Hepatocyte (in vitro differentiated cells): ENCODE measurements around the gene LRBA. TPM values are rescaled to one million over a fixed set of nuclear protein-coding genes. Genes with fewer than 3 reads are reported as not detected.

ENCODE experiments used
- DNase-seq: peaks from one replicate; pipeline ENCODE4 v3.0.0-alpha.2; 2016; ENCODE audit warnings: low spot score
- H2AFZ ChIP-seq: fragments of 200-600 bp; sonication (generic); 2 replicates; pipeline ENCODE4 v1.6.0; 2016; ENCODE audit warnings: antibody characterized with exemption, mild to moderate bottlenecking
- H3K27ac ChIP-seq: fragments of 200-600 bp; sonication (generic); 2 replicates; pipeline ENCODE4 v1.5.1; 2016; ENCODE audit warnings: mild to moderate bottlenecking
- H3K27me3 ChIP-seq: fragments of 200-600 bp; sonication (generic); 2 replicates; pipeline ENCODE4 v1.6.1; 2016
- H3K36me3 ChIP-seq: fragments of 200-600 bp; sonication (generic); replicated peaks from 2 replicates; pipeline ENCODE4 v1.5.1; 2016; ENCODE audit warnings: low read depth; ENCODE audit not compliant: insufficient read depth
- H3K4me1 ChIP-seq: fragments of 200-600 bp; sonication (generic); 2 replicates; pipeline ENCODE4 v1.5.1; 2016; ENCODE audit warnings: mild to moderate bottlenecking, moderate library complexity; ENCODE audit not compliant: insufficient read depth
- H3K4me2 ChIP-seq: fragments of 200-600 bp; sonication (generic); 2 replicates; pipeline ENCODE4 v1.6.0; 2016
- H3K4me3 ChIP-seq: fragments of 200-600 bp; sonication (generic); 2 replicates; pipeline ENCODE4 v1.5.1; 2016; ENCODE audit warnings: mild to moderate bottlenecking
- H3K79me2 ChIP-seq: fragments of 200-600 bp; sonication (generic); 2 replicates; pipeline ENCODE4 v1.6.0; 2017; ENCODE audit warnings: mild to moderate bottlenecking
- H3K9me2 ChIP-seq: fragments of 200-600 bp; sonication (generic); replicated peaks from 2 replicates; pipeline ENCODE4 v1.6.0; 2017; ENCODE audit warnings: mild to moderate bottlenecking; ENCODE audit not compliant: insufficient read depth
- H3K9me3 ChIP-seq: fragments of 200-600 bp; sonication (generic); 2 replicates; pipeline ENCODE4 v1.5.1; 2016; ENCODE audit warnings: low read depth, mild to moderate bottlenecking
- H4K20me1 ChIP-seq: fragments of 200-600 bp; sonication (generic); 2 replicates; pipeline ENCODE4 v1.6.0; 2016; ENCODE audit warnings: mild to moderate bottlenecking; ENCODE audit not compliant: insufficient read depth, poor library complexity, severe bottlenecking
- EZH2 ChIP-seq: fragments of 200-600 bp; sonication (generic); IDR thresholded peaks from 2 replicates; pipeline ENCODE4 v1.6.1; 2016; ENCODE audit warnings: antibody characterized with exemption, mild to moderate bottlenecking, borderline replicate concordance
- EZH2phosphoT487 ChIP-seq: fragments of 200-600 bp; sonication (generic); IDR thresholded peaks from one replicate; pipeline ENCODE4 v1.6.1; 2018; ENCODE audit warnings: antibody characterized with exemption, mild to moderate bottlenecking, low read depth, moderate library complexity; ENCODE audit not compliant: unreplicated experiment, severe bottlenecking
- WGBS: methylation state at CpG from one replicate; pipeline ENCODE4 v1.1.6; 2016; ENCODE audit warnings: low lambda C conversion rate; ENCODE audit errors: missing lambda C conversion rate; 5-methylcytosine and 5-hydroxymethylcytosine counted together
- polyA plus RNA-seq: library from polyadenylated mRNA; unstranded; fragments of >200 nt; fragmentation: Nextera tagmentation; extraction: Ambion mirVana; gene quantifications from 2 replicates; pipeline ENCODE4 v1.2.1, GENCODE V29; 2016
- total RNA-seq: library from RNA; depleted of rRNA; stranded (reverse); fragments of >200 nt; gene quantifications from 2 replicates; pipeline ENCODE4 v1.2.3, GENCODE V29; 2014
- TF ChIP-seq, protein P1 (sequence below): fragments of 200-600 bp; sonication (generic); IDR thresholded peaks from 2 replicates; pipeline ENCODE4 v1.5.1; 2016; ENCODE audit warnings: antibody characterized with exemption, mild to moderate bottlenecking; ENCODE audit not compliant: poor library complexity

The LRBA gene
- total and polyA plus RNA-seq, 2 experiments from 2014 or later = 14.1 to 69.4 TPM

GRCh38 chr4:150978738-150979575 lies 36.1 kb downstream of the LRBA start:
- Histone ChIP-seq H3K27ac (no peak overlapping the region), H3K4me1 (peaks cover 7% of the 10 kb centered on the region), H3K79me2 (peaks cover 90% of the 10 kb centered on the region), H3K27me3 (no peaks in the 10 kb centered on the region), H2AFZ (no peak overlapping the region), H3K4me2 (no peak overlapping the region), H3K36me3 (no peaks in the 10 kb centered on the region), H3K4me3 (no peak overlapping the region), H3K9me3 (peaks cover 4% of the 10 kb centered on the region), H3K9me2 (no peaks in the 10 kb centered on the region), H4K20me1 (peaks cover 4% of the 10 kb centered on the region)
- 95% methylated on average over 3 of the region's 3 CpGs for WGBS
- TF ChIP-seq, protein P1, sequence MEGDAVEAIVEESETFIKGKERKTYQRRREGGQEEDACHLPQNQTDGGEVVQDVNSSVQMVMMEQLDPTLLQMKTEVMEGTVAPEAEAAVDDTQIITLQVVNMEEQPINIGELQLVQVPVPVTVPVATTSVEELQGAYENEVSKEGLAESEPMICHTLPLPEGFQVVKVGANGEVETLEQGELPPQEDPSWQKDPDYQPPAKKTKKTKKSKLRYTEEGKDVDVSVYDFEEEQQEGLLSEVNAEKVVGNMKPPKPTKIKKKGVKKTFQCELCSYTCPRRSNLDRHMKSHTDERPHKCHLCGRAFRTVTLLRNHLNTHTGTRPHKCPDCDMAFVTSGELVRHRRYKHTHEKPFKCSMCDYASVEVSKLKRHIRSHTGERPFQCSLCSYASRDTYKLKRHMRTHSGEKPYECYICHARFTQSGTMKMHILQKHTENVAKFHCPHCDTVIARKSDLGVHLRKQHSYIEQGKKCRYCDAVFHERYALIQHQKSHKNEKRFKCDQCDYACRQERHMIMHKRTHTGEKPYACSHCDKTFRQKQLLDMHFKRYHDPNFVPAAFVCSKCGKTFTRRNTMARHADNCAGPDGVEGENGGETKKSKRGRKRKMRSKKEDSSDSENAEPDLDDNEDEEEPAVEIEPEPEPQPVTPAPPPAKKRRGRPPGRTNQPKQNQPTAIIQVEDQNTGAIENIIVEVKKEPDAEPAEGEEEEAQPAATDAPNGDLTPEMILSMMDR = no peak
- TF ChIP-seq EZH2 (no peak), EZH2phosphoT487 (no peak)
- no peak for DNase-seq

DNA sequence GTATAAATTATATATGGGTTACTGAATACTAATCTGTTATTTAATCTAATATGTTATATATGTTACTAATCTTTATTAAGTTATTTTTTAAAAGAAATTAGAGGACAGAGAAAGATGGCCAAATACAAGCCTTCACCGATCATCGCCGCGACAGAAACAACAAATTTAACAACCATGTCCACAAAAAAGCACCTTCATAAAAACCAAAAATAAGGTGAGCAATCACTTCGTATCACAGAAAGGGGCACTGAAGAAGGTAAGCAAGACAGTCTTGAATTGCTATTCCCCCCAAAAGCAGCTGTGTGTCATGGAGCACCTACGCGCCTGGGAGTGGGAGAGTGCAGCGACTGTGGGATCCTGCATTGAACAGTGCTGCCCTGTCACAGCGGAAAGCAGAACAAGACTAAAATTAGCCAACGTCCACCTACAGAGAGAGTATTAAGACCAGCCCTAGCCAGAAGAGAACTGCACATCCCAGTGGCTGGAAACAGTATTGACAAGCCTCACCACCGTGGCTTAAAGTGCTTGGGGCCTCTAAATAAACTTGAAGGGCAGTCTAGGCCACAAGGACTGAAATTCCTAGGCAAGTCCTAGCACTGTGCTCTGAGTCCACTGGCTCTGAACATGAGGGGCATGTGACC lies 38.5 kb downstream of the LRBA start:
- Histone ChIP-seq H4K20me1 (peaks cover 4% of the 10 kb centered on the region), H3K27ac (no peak overlapping the region), H2AFZ (no peak overlapping the region), H3K79me2 (peaks cover 91% of the 10 kb centered on the region), H3K4me1 (peaks cover 9% of the 10 kb centered on the region), H3K4me2 (no peak overlapping the region), H3K4me3 (no peak overlapping the region), H3K36me3 (no peaks in the 10 kb centered on the region), H3K27me3 (no peaks in the 10 kb centered on the region), H3K9me3 (peaks cover 4% of the 10 kb centered on the region), H3K9me2 (no peaks in the 10 kb centered on the region)
- WGBS = 76% methylated on average over 11 of the region's 11 CpGs
- no peak for DNase-seq
- no peak for TF ChIP-seq EZH2

- no peaks in the 10 kb centered on the region for H3K9me2 ChIP-seq
- H2AFZ ChIP-seq = no peak overlapping the region
- 64% methylated on average over 1 of the region's 1 CpG for WGBS
- H3K9me3 ChIP-seq = peaks cover 4% of the 10 kb centered on the region
- peaks cover 9% of the 10 kb centered on the region for H3K4me1 ChIP-seq
- no peak for DNase-seq
- peak overlapping the region; percentile 42 for H3K4me2 ChIP-seq
- H3K27ac ChIP-seq = peak overlapping the region; percentile 38
- TF ChIP-seq EZH2 (no peak), EZH2phosphoT487 (no peak)
- TF ChIP-seq, protein P1 = no peak
- peaks cover 91% of the 10 kb centered on the region for H3K79me2 ChIP-seq
- no peak overlapping the region for H3K4me3 ChIP-seq
- H3K27me3 ChIP-seq = no peaks in the 10 kb centered on the region
- no peaks in the 10 kb centered on the region for H3K36me3 ChIP-seq
- H4K20me1 ChIP-seq = peaks cover 4% of the 10 kb centered on the region
Measured at GRCh38 chr4:150974750-150975149, 40.3 kb downstream of the LRBA start.

DNA sequence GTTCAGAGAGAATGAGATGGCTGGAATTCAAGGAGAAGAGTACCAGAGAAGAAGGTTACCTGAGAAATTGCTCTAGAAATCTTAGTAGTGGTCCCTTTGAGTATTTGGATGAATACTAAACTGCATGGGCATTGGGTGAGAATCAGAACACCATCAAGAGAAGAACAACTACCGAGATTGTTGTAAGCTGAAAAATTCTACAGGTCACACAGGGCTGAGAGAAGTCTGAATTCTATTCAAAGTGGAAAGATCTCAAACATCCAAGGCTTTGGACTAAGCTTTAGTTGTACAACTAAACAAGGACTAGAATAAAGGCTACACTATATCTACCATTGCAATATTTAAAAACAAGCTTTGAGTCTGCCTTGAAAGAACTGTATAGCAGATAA lies 40.8 kb downstream of the LRBA start:
- H3K4me3 ChIP-seq = no peak overlapping the region
- no peak overlapping the region for H2AFZ ChIP-seq
- peaks cover 3% of the 10 kb centered on the region for H3K9me3 ChIP-seq
- no peaks in the 10 kb centered on the region for H3K9me2 ChIP-seq
- DNase-seq = no peak
- 90% methylated on average over 1 of the region's 1 CpG for WGBS
- H3K79me2 ChIP-seq = peaks cover 91% of the 10 kb centered on the region
- no peaks in the 10 kb centered on the region for H3K27me3 ChIP-seq
- H3K4me2 ChIP-seq = peak overlapping the region; percentile 42
- TF ChIP-seq EZH2 (no peak), EZH2phosphoT487 (no peak)
- TF ChIP-seq, protein P1 = no peak
- H3K27ac ChIP-seq = peak overlapping the region; percentile 38
- H3K4me1 ChIP-seq = peaks cover 9% of the 10 kb centered on the region
- H4K20me1 ChIP-seq = peaks cover 3% of the 10 kb centered on the region
- H3K36me3 ChIP-seq = no peaks in the 10 kb centered on the region
